CD4-positive, alpha-beta T cell treated with Interleukin-1 beta for 1 hour (primary cell): ENCODE results near the gene SLC37A2.
"Not testable (repeated sequence)": the region's sequence is repeated elsewhere in the genome, so short reads cannot be mapped to it uniquely, and the experiment has no call there.

ENCODE experiments used
- DNase-seq, 2 donors: peaks; one replicate each; pipeline ENCODE4 v3.0.0-alpha.2; 2020 to 2022

SLC37A2 gene

GRCh38 chr11:125085301-125086081, 22.4 kb downstream of the SLC37A2 start:
- no peak for DNase-seq

- no peak for DNase-seq
Measured at GRCh38 chr11:125086633-125087296, 23.7 kb downstream of the SLC37A2 start.

- no peak for DNase-seq
Measured at GRCh38 chr11:125088123-125088522, 25.0 kb downstream of the SLC37A2 start.

- DNase-seq = no peak
Measured at GRCh38 chr11:125088576-125089455, 25.7 kb downstream of the SLC37A2 start.

- DNase-seq = not testable (repeated sequence)
Measured at GRCh38 chr11:125089481-125089880, 26.4 kb downstream of the SLC37A2 start.

- DNase-seq = not testable (repeated sequence)
Measured at GRCh38 chr11:125090151-125090550, 27.0 kb downstream of the SLC37A2 start.

- no peak for DNase-seq
Measured at GRCh38 chr11:125090816-125091215, 27.7 kb downstream of the SLC37A2 start.

GRCh38 chr11:125091247-125091876, 28.3 kb downstream of the SLC37A2 start:
- DNase-seq = peak in 1 of 2 donors; percentile 22

- DNase-seq = no peak
Measured at GRCh38 chr11:125091877-125092664, 29.0 kb downstream of the SLC37A2 start.

- no peak for DNase-seq
Measured at GRCh38 chr11:125092669-125093068, 29.6 kb downstream of the SLC37A2 start.

GRCh38 chr11:125093502-125093901, 30.4 kb downstream of the SLC37A2 start:
- DNase-seq = no peak

GRCh38 chr11:125094731-125095130, 31.6 kb downstream of the SLC37A2 start:
- DNase-seq = no peak

GRCh38 chr11:125100136-125100535, 37.0 kb downstream of the SLC37A2 start:
- DNase-seq = no peak

GRCh38 chr11:125101596-125101995, 38.5 kb downstream of the SLC37A2 start:
- no peak for DNase-seq

GRCh38 chr11:125102025-125102424, 38.9 kb downstream of the SLC37A2 start:
- no peak for DNase-seq

- no peak for DNase-seq
Measured at GRCh38 chr11:125102510-125102909, 39.4 kb downstream of the SLC37A2 start.

GRCh38 chr11:125105926-125106325, 42.8 kb downstream of the SLC37A2 start:
- no peak for DNase-seq

- DNase-seq = no peak
Measured at GRCh38 chr11:125108469-125108868, 45.4 kb downstream of the SLC37A2 start.

GRCh38 chr11:125110506-125110905, 47.4 kb downstream of the SLC37A2 start:
- no peak for DNase-seq

- no peak for DNase-seq
Measured at GRCh38 chr11:125111001-125111342, 47.9 kb downstream of the SLC37A2 start.

- peak; percentile 99 for DNase-seq
Measured at GRCh38 chr11:125111343-125112207, 48.5 kb downstream of the SLC37A2 start, which contains the start of gene TMEM218. TSS of gene TMEM218 (minus strand) at chr11:125111626. CDS start at chr11:125102241, 9,385 bp downstream.
